ENCODE measurements around the gene DPT.

The DPT gene

GRCh38 chr1:168697356-168698126 is 31.5 kb downstream of the DPT start:
- no peak for DNase-seq

GRCh38 chr1:168696125-168696760 is 32.8 kb downstream of the DPT start:
- DNase-seq, result no peak

- DNase-seq, result no peak
These were observed 35.2 kb downstream of the DPT start for GRCh38 chr1:168693872-168694238.

- no peak for DNase-seq
These were observed 35.7 kb downstream of the DPT start for GRCh38 chr1:168693197-168693871.

GRCh38 chr1:168692472-168692871 is 36.5 kb downstream of the DPT start:
- DNase-seq, result no peak

GRCh38 chr1:168691541-168691940 is 37.5 kb downstream of the DPT start:
- no peak for DNase-seq

- DNase-seq, result no peak
These were observed 39.0 kb downstream of the DPT start for GRCh38 chr1:168689726-168690602.

GRCh38 chr1:168689327-168689657 is 39.7 kb downstream of the DPT start:
- DNase-seq, result no peak

- DNase-seq, result no peak
These were observed 40.2 kb downstream of the DPT start for GRCh38 chr1:168688644-168689326.

- no peak for DNase-seq
These were observed 41.2 kb downstream of the DPT start for GRCh38 chr1:168687816-168688215.

GRCh38 chr1:168686666-168687065 is 42.3 kb downstream of the DPT start:
- no peak for DNase-seq

GRCh38 chr1:168683871-168684270 is 45.1 kb downstream of the DPT start:
- no peak for DNase-seq

- no peak for DNase-seq
These were observed 52.1 kb downstream of the DPT start for GRCh38 chr1:168676861-168677260.

GRCh38 chr1:168676029-168676812 is 52.8 kb downstream of the DPT start:
- no peak for DNase-seq

- no peak for DNase-seq
These were observed 54.9 kb downstream of the DPT start for GRCh38 chr1:168673974-168674683.

- no peak for DNase-seq
These were observed 56.7 kb downstream of the DPT start for GRCh38 chr1:168672278-168672677.

GRCh38 chr1:168671782-168672181 is 57.2 kb downstream of the DPT start:
- DNase-seq, result no peak

- DNase-seq, result no peak
These were observed 63.0 kb downstream of the DPT start for GRCh38 chr1:168665975-168666374.

- DNase-seq, result no peak
These were observed 64.8 kb downstream of the DPT start for GRCh38 chr1:168664069-168664834.

- no peak for DNase-seq
These were observed 72.5 kb downstream of the DPT start for GRCh38 chr1:168656485-168656884.

Data from CD4-positive, alpha-beta T cell treated with Interleukin-4 for 1 hour (primary cell).